GM10248 (cell line): ENCODE measurements around the gene ZNF831.

Source experiments
- CTCF ChIA-PET: fragments of 300-600 bp; sonication (Branson Sonifier 250); formaldehyde crosslinking; extraction: SDS; loops from one replicate; lab custom pipeline; 2021; ENCODE audit warnings: antibody characterized with exemption; lab: Yijun Ruan, JAX
- POLR2A ChIA-PET: fragments of 350-650 bp; sonication (Branson Sonifier 250); formaldehyde crosslinking; extraction: SDS; loops from one replicate; lab custom pipeline; 2020; ENCODE audit warnings: antibody characterized with exemption; lab: Yijun Ruan, JAX
- DNase-seq: peaks from one replicate; pipeline ENCODE4 v3.0.0; 2012; ENCODE audit errors: extremely low spot score
- TF ChIP-seq, protein P1 (sequence below): IDR thresholded peaks from 2 replicates; pipeline ENCODE4 v1.5.1; 2012; ENCODE audit warnings: mild to moderate bottlenecking, low read depth; ENCODE audit errors: extremely low read depth, missing control alignments, control extremely low read depth

The ZNF831 gene

DNA sequence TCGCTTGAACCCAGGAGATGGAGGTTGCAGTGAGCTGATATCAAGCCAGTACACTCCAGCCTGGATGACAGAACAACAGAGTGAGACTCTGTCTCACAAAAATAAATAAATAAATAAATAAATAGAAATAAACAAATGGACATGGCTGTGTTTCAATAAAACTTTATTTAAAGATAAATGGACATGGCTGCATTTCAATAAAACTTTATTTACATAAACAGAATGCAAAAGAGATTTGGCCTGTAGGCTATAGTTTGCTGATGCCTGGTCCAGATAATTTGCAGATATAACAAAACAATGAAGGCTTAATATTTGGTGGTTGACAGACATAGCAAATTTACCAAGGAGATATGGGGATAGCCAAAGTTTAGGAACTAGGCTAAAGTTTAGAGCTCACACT is 66.8 kb downstream of the ZNF831 start:
- ChIA-PET CTCF (interaction anchor here (1.3 to 1.6 kb wide), 2 partner anchors 8 to 360 kb away, joined by 5 to 9 read pairs; no protein-coding TSS in a partner anchor), POLR2A (no interaction called here)
- DNase-seq = no peak
- TF ChIP-seq, protein P1, sequence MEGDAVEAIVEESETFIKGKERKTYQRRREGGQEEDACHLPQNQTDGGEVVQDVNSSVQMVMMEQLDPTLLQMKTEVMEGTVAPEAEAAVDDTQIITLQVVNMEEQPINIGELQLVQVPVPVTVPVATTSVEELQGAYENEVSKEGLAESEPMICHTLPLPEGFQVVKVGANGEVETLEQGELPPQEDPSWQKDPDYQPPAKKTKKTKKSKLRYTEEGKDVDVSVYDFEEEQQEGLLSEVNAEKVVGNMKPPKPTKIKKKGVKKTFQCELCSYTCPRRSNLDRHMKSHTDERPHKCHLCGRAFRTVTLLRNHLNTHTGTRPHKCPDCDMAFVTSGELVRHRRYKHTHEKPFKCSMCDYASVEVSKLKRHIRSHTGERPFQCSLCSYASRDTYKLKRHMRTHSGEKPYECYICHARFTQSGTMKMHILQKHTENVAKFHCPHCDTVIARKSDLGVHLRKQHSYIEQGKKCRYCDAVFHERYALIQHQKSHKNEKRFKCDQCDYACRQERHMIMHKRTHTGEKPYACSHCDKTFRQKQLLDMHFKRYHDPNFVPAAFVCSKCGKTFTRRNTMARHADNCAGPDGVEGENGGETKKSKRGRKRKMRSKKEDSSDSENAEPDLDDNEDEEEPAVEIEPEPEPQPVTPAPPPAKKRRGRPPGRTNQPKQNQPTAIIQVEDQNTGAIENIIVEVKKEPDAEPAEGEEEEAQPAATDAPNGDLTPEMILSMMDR = no peak

DNA sequence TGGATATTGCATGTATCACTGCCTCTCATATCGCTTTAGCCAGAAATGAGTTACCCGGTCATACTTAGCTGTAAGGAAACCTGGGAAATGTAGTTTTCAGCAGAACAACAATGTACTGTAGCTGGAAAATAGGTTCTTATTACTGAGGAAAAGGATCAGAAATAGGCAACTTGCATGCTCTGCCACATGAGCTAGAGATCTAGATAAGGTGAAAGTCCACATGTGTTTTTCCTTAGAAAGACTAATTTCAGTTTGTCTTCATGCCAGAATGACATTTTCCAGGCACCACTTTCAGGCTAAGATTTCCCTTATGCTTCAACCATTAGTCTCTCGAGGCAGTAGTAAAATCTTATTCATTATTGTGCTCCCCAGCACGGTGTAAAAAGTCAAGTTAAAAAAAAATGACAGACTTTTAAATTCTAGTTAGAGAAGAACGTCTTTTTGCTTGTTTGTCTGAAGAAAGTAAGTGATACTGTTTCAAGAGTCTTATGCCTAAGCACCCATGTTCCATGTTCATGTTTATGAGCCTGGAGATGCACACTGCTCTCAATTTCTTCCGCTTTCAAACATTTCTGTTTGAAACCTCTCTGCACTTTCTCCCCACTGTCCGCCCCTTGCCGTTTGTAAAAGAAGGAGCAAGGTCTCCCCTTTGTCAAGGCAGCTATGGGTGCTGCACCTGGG is 67.6 kb downstream of the ZNF831 start:
- TF ChIP-seq, protein P1 = no peak
- ChIA-PET POLR2A (no interaction called here), CTCF (interaction anchor here (1.3 to 1.4 kb wide), 2 partner anchors 9 kb away, joined by 4 to 9 read pairs; no protein-coding TSS in a partner anchor)
- no peak for DNase-seq

DNA sequence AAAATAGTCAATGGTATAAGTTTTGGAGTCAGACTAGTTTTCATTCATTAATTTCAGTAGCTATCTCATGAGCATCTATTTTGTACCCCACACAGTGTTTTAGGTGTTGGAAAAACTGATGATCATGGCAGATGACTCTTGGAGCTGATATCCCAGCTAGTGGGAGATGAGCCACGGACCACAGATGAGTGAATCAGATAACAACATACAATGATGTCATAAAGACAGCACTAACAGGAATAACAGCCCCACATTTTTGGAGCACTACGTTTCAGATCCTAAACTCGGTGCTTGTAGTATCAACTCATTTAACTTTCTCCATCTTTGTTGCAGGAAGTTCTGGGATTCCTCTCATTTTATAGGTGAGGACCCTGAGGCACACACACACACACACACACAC is 69.0 kb downstream of the ZNF831 start:
- ChIA-PET POLR2A (no interaction called here), CTCF (interaction anchor here (1.4 kb wide), 1 partner anchor 10 kb away, joined by 4 read pairs; no protein-coding TSS in a partner anchor)
- no peak for DNase-seq
- TF ChIP-seq, protein P1 = no peak

DNA sequence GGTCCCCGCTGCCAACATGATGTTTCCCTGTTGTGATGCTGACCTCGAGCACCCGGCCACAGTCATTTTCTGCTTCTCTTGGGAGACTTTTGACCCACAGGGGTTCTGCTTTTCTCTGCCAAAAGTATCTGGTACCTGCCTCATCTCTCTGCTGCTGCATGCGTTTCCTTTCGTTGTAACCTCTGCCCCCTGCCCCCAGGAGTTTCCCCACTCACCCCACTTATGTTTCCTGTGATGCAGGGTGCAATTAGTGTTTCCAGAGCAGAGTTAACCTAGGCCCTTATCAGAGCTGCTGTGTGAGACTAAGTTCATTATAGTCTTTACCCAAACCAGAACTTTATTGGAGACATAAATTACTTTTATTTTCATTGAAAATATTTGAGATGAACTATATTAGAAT is 71.6 kb downstream of the ZNF831 start:
- no peak for DNase-seq
- POLR2A ChIA-PET = no interaction called here
- TF ChIP-seq, protein P1 = no peak
- CTCF ChIA-PET = no interaction called here

DNA sequence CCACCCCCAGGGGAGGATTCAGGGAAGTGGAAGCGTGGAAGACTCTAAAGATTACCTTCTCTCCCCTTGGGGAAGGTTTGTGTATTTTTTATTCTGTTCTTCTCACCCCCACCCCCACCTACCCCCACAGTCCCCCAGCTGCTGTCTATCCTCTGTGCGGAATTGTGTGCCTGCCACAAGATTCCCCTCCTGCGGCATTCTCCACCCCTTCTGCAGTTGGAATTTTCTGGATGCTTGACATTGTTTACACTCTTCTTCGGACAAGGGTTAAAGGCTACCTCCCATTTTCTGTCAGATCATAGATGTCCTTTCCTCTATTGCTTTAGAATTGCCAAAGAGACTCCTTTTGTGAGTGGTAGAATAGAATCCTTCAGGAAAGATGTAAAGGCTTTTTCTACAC is 76.4 kb downstream of the ZNF831 start:
- POLR2A ChIA-PET = no interaction called here
- DNase-seq = no peak
- TF ChIP-seq, protein P1 = no peak
- CTCF ChIA-PET = no interaction called here

DNA sequence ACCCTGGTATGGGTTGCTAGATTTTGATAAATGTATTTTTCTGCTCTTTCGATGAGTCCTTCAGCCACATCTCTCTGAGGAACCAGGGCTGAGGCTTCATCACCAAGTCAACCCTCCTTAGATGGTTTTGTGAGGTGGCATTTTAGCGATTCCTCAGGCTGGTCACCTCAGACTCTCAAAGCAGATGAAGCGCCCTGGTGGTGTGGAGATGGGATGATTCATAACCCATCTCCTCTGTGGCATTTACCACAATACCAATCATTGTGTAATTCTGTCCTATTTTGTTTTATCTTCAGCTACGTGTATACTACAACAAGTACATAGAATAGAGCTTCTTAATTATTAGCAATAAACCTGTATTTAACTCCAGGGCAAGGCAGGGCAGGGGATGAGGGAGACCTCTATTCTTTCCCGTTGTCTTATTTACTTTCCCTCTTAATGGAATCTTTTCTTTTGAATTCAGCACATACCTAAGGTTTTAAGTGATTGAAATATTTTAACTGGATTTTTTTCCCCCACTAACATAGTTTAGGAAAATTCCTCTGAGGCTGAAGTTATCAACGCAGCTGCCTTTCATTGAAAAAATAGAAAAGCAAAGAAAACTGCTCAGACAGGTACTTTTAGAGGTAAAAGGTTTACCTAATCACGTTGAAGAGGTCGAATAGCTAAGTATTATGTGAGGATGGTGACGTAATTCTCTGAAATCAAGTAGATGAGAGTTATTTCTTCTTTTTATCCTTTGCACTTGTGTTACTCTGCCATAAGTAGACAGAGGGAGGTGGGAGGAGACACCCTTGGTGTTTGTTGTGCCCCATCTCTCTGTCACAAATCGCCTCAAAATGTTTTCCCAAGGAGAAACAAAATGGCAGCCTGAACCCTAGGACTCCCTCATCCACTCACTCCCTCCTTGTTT is 79.3 kb downstream of the ZNF831 start:
- ChIA-PET POLR2A (no interaction called here), CTCF (no interaction called here)
- TF ChIP-seq, protein P1 = no peak
- DNase-seq = no peak
